ENCODE measurements around the gene PPL.

DNA sequence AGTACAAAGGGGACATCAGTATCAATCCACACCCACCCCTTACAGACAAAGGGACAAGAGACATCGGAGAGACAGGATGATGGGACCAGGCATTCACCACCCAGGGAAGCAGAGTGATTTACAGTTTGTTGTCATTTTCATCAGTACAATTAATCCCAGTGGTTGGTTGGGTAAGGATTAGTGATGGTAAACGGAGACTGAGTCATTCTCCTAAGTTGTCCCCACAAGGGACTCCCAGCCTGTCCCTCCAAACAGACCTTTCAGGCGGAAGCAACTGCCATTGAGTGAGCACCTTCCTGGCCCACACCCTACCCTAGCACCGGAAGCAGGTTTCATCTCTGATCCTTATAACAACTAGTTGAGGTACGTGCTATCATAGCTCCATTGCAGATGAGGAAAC, 11.2 kb downstream of the PPL start:
- TF ChIP-seq, protein P1, sequence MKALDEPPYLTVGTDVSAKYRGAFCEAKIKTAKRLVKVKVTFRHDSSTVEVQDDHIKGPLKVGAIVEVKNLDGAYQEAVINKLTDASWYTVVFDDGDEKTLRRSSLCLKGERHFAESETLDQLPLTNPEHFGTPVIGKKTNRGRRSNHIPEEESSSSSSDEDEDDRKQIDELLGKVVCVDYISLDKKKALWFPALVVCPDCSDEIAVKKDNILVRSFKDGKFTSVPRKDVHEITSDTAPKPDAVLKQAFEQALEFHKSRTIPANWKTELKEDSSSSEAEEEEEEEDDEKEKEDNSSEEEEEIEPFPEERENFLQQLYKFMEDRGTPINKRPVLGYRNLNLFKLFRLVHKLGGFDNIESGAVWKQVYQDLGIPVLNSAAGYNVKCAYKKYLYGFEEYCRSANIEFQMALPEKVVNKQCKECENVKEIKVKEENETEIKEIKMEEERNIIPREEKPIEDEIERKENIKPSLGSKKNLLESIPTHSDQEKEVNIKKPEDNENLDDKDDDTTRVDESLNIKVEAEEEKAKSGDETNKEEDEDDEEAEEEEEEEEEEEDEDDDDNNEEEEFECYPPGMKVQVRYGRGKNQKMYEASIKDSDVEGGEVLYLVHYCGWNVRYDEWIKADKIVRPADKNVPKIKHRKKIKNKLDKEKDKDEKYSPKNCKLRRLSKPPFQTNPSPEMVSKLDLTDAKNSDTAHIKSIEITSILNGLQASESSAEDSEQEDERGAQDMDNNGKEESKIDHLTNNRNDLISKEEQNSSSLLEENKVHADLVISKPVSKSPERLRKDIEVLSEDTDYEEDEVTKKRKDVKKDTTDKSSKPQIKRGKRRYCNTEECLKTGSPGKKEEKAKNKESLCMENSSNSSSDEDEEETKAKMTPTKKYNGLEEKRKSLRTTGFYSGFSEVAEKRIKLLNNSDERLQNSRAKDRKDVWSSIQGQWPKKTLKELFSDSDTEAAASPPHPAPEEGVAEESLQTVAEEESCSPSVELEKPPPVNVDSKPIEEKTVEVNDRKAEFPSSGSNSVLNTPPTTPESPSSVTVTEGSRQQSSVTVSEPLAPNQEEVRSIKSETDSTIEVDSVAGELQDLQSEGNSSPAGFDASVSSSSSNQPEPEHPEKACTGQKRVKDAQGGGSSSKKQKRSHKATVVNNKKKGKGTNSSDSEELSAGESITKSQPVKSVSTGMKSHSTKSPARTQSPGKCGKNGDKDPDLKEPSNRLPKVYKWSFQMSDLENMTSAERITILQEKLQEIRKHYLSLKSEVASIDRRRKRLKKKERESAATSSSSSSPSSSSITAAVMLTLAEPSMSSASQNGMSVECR (CRISPR knock-in tag; IDR thresholded peaks at IDR 0.05; ENCODE audit: borderline replicate concordance), result no peak
- no peak for TF ChIP-seq ZNF263 (CRISPR knock-in tag; IDR thresholded peaks at IDR 0.05; ENCODE audit: low read depth)
- TF ChIP-seq, protein P2, sequence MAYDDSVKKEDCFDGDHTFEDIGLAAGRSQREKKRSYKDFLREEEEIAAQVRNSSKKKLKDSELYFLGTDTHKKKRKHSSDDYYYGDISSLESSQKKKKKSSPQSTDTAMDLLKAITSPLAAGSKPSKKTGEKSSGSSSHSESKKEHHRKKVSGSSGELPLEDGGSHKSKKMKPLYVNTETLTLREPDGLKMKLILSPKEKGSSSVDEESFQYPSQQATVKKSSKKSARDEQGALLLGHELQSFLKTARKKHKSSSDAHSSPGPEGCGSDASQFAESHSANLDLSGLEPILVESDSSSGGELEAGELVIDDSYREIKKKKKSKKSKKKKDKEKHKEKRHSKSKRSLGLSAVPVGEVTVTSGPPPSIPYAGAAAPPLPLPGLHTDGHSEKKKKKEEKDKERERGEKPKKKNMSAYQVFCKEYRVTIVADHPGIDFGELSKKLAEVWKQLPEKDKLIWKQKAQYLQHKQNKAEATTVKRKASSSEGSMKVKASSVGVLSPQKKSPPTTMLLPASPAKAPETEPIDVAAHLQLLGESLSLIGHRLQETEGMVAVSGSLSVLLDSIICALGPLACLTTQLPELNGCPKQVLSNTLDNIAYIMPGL (CRISPR knock-in tag; IDR thresholded peaks at IDR 0.05), result no peak
- TF ChIP-seq, protein P3, sequence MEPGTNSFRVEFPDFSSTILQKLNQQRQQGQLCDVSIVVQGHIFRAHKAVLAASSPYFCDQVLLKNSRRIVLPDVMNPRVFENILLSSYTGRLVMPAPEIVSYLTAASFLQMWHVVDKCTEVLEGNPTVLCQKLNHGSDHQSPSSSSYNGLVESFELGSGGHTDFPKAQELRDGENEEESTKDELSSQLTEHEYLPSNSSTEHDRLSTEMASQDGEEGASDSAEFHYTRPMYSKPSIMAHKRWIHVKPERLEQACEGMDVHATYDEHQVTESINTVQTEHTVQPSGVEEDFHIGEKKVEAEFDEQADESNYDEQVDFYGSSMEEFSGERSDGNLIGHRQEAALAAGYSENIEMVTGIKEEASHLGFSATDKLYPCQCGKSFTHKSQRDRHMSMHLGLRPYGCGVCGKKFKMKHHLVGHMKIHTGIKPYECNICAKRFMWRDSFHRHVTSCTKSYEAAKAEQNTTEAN (CRISPR knock-in tag; IDR thresholded peaks at IDR 0.05), result no peak
- no peak for TF ChIP-seq GTF2I (CRISPR knock-in tag; conservative IDR thresholded peaks at IDR 0.05)
- no peak for TF ChIP-seq SP1 (CRISPR knock-in tag; conservative IDR thresholded peaks at IDR 0.05)
- no peak for TF ChIP-seq ZNF281 (CRISPR knock-in tag; IDR thresholded peaks at IDR 0.05)
- no peak for TF ChIP-seq MAX (CRISPR knock-in tag; IDR thresholded peaks at IDR 0.05)
- TF ChIP-seq ZNF121 (CRISPR knock-in tag; IDR thresholded peaks at IDR 0.05), result no peak
- TF ChIP-seq, protein P4, sequence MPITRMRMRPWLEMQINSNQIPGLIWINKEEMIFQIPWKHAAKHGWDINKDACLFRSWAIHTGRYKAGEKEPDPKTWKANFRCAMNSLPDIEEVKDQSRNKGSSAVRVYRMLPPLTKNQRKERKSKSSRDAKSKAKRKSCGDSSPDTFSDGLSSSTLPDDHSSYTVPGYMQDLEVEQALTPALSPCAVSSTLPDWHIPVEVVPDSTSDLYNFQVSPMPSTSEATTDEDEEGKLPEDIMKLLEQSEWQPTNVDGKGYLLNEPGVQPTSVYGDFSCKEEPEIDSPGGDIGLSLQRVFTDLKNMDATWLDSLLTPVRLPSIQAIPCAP (CRISPR knock-in tag; IDR thresholded peaks at IDR 0.05), result no peak
